GM19240 (cell line): ENCODE data around the gene NANOS3.
"Not testable (repeated sequence)": the region's sequence is repeated elsewhere in the genome, so short reads cannot be mapped to it uniquely, and the experiment has no call there.

Experiments
- DNase-seq: peaks from one replicate; pipeline ENCODE4 v3.0.0; 2011; ENCODE audit warnings: low spot score; ENCODE audit not compliant: insufficient read length

The NANOS3 gene

DNA sequence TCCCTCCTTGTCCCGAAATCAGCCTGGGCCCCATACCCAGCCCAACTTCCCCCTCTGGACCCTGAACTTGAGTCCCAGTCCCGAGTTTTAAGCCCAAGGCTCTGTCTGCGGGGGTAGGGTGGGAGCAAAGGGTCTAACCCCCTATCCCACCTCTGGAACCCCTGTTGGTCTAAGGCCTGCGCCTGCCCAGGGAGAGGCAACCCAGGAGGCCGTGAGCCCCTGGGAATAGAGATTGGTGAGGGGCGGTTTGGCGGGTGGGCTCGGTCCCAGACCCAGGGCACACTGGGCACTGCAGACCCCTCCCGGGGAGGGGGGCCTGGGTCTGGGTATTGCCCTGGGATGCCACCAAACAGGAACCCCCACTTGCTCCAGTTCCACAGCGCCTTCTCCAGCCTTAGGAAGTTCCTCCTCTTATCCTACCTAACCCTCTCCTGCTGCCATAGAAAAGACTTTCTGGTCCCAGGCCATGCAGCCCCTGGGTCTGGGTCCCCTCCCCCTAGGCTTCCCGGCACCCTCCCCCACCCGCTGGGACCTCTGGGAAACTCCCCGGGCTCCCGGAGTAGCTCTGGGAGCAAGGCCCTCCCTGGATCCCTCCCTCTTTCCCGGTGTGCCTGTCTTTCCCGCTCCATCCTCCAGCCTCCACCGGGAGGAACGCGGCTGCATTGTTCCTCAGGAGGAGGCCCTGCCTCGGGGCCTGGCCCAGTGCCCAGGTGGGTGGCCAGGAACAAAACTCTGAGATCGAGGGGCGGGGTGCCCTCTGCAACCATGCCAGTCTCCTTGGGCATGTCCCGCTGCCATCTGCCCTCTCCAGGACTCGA lies 33.6 kb upstream of the NANOS3 start:
- DNase-seq, result no peak

- no peak for DNase-seq
These were observed 32.8 kb upstream of the NANOS3 start for GRCh38 chr19:13844130-13844631.

DNA sequence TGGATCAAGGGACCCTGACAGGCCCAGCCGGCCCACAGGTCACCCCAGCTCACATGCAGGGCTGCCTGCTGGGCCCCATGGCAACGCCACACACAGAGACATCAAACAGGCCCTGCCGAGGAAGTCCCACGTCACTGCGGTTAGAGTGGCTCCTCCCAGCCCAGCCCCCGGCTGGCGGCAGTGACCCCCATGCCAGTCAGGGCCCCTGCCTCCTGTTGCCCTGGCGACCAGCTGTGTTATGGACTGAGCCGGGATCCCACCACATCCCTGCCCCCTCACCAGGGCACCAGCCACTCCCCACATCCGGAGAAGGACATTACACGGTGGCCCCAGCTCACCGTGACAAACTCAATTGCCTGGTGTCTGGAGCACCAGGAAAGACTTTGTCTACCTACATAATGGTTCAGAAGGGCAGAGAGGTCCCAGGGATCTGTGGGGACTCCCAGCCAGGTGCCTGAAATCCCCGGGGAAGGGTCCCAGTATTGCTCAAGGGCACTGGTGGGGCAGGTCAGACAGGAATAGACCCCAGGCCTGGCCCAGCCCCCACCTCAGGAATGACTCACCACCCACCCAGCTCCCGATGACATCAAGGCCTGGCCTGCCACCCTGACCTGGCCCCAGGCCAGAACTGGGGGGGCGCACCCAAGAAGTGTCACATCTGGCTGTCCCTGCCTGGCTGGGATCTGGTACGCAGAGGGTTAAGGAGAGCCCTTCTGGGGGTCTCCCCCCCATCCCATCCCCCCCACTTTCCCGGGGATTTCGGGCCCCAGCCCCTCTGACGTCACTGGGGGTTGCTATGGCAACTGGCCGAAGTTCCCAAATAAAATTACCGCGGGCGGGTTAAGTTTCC lies 30.2 kb upstream of the NANOS3 start:
- peak; percentile 96 for DNase-seq

- peak; percentile 84 for DNase-seq
These were observed 29.3 kb upstream of the NANOS3 start for GRCh38 chr19:13847407-13848339.

- DNase-seq, result no peak
These were observed 28.6 kb upstream of the NANOS3 start for GRCh38 chr19:13848340-13848677.

DNA sequence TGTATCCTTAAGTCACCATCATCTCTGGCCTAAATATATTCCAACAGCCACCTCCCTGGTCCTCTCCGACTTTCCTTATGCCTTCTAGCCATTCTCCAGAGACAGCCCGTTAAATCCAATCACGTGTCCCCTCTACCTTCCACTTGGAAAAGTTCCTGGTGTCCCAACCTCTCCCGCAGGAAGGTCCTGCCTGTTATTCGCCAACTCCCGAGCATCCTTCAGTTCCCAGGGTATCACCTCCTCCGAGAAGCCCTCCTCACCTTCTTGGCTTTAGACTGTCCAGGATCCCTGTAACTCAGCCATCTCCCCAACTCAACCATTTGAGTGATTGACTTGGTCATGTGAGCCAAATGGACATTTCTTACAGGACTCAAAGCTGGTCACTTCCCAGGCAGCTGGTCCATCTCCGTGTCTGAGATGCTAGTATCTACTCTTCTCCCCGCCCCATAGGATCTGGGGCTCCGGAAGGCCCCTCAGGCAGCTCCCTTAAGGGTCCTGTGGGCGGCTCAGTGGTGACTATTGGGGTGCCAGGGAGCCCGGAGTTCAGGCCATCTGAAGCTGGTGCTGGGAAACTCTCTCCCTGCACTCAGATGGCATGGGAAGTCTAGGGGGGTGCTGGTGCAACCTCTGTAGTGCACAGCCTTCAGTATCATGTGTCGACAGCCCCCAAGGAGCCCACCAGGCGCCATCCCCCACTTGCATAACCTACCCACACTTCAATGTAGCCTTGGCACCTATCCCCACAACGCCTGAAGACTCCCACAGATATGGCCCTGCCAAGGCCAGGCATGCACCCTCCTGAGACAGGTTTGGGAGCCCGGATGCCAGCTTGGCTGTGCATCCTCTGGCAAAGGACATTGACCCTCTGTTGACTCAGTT lies 27.9 kb upstream of the NANOS3 start:
- no peak for DNase-seq

DNA sequence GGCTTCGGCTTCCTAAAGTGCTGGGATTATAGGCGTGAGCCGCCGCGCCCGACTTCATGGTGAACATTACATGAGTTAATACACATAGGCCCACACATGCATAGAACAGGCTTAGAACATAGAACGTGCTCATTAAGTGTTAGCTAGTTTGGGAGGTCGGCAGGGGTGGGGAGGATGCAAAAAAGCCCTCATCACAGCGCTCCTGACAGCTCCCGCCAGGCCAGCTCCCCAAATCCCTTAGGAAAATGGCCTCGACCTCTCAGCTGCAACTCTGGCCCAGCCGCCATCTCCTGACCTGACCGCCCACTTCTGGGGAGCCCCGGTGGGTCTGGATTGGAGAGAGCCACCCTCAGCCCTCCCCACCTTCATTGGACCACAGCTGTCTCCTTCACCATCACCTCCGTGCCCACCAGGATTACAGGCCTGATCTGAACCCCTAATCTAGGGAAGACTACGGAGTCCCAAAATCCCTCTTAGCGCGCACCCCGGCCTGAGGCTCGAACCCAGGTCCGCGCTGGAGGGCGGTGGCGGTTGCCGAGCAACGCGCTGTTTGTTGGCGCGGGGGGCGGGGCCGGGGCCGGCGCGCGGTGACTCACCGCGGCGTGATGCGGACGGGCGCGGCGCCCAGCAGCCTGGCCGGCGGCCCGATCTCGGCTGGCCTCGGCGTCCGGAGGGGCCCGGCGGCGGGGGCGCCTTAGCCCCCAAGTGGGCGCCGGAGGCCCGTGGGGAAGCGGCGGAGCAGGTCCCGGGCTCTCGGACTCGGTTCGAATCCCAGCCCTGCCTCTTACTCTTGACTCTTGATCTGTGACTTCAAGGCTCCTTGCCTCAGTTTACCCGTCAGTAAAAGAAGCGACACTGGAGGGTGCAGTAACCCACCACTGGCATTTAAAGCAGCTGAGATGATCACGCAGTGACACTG lies 26.7 kb upstream of the NANOS3 start:
- DNase-seq, result no peak

DNA sequence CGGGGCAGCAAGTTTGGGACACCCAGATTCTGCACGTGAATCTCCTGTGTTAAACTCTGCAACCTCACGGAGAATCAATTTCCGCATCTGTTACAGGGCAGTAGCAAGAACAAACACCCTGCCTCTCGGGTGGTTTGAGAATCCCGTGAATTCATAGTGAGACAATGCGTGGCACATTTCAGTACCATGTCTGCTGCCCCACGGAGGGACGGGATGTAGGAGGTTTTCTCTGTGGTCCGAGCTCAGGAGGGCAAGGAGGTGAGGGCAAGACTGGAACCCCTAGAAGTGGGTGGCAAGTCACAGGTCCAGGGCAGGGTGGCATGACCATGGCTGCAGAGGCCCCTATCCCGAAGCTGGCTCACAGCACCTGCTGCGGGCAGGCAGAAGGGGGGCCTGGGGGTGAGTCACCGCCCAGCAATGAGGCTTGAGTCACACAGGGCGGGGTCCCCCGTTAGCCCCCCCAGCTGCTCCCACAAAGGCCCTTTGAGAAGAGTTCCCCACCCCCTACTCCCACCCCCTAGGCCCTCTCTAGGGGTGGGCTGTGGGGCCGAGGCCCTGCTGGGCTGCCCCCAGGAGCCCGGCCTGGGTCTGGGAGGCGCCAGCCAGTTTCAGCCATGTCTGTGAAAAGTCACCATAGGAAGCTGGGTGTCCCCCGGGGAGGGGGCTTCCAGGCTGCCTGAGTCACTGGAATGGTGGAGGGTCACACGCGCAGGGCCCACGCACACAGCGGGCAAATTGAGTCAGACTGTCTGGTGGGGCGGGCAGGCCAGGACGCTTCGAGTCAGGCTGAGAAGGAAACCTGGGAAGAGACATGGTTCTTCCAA lies 25.8 kb upstream of the NANOS3 start:
- no peak for DNase-seq

DNA sequence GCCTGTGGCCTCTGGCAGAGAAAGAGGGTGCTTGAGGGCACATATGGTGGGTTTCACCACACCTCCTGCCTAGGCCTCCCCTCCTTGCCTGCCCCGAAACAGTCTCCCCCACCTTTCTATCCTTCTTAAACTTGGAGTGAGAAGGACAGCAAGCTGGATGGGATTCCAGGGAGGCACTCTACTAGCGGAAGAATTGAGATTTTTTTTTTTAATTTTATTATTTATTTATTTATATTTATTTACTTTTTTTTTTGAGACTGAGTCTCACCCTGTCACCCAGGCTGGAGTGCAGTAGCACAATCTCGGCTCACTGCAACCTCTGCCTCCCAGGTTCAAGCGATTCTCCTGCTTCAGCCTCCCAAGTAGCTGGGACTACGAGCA lies 25.2 kb upstream of the NANOS3 start:
- not testable (repeated sequence) for DNase-seq

GRCh38 chr19:13852171-13852707 lies 24.7 kb upstream of the NANOS3 start:
- DNase-seq, result not testable (repeated sequence)

GRCh38 chr19:13856497-13856896 lies 20.4 kb upstream of the NANOS3 start:
- DNase-seq, result no peak

DNA sequence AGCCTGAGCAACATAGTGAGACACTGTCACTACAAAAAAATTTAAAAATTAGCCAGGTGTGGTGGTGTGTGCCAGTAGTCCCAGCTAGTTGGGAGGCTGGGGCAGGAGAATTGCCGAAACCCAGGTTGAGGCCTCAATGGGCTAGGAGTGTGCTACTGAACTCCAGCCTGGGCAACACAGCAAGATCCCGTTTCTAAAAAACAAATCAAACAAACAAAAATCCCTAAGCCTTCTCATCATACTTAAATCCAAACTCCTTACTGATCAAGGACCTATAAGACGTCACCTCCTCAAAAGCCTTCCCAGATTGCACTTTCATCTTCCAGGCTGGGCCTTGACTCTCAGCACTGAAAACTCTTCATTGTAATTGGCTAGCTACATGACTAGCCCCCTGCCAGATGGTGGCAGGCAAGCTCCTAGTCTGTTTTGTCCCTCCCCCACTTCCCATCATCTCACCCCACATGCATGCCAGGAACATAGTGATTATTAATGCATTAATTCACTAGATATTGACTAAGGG lies 17.5 kb upstream of the NANOS3 start:
- no peak for DNase-seq

- DNase-seq, result no peak
These were observed 16.1 kb upstream of the NANOS3 start for GRCh38 chr19:13860679-13861391.

- DNase-seq, result no peak
These were observed 15.6 kb upstream of the NANOS3 start for GRCh38 chr19:13861392-13861713.

- peak; percentile 99 for DNase-seq
These were observed 15.0 kb upstream of the NANOS3 start for GRCh38 chr19:13861714-13862531.

DNA sequence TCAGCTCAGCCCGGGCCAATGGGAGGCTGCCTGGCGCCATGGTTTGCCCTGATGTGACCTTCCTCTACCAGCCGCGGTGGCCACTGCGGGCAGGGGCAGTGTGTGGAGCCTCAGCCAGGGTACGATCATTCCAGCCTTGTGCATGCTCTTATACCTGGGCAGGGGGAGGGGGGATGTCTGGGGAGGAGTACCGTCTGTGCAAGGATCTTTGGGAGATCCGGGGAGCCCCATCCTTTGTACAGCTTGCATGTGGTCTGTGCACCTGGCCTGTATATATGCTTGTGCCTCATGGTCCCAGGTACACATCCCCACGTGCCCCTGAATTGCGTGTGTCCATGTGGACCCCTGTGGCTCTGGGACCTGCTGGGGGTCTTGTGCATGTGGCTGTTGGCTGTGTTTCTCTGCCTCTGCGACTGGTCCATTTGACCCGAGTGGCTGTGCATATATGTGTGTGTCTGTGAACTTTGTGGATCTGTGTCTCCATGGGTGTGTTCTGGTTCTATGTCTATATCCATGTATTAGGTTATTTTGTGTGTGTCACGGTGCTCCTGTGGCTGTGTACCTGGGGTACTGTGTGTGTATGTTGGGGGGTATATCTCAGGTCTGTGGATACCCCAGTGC lies 12.8 kb upstream of the NANOS3 start:
- DNase-seq, result no peak
